AG09309 (cell line): ENCODE measurements around the gene FAM227A.

ENCODE experiments used
- DNase-seq: peaks from one replicate; pipeline ENCODE4 v3.0.0-alpha.2; 2010; ENCODE audit warnings: low read depth
- H3K4me3 ChIP-seq: 2 replicates; pipeline ENCODE4 v1.5.1; 2011; ENCODE audit warnings: mild to moderate bottlenecking, low read depth, low read length, moderate library complexity; ENCODE audit not compliant: control insufficient read depth
- TF ChIP-seq, protein P1 (sequence below): IDR thresholded peaks from 2 replicates; pipeline ENCODE4 v1.5.1; 2011; ENCODE audit warnings: mild to moderate bottlenecking, low read depth, low read length, inconsistent platforms; ENCODE audit not compliant: insufficient read depth, control insufficient read depth; ENCODE audit errors: missing control alignments

FAM227A gene

GRCh38 chr22:38699143-38699542, 43.0 kb upstream of the FAM227A start:
- TF ChIP-seq, protein P1, sequence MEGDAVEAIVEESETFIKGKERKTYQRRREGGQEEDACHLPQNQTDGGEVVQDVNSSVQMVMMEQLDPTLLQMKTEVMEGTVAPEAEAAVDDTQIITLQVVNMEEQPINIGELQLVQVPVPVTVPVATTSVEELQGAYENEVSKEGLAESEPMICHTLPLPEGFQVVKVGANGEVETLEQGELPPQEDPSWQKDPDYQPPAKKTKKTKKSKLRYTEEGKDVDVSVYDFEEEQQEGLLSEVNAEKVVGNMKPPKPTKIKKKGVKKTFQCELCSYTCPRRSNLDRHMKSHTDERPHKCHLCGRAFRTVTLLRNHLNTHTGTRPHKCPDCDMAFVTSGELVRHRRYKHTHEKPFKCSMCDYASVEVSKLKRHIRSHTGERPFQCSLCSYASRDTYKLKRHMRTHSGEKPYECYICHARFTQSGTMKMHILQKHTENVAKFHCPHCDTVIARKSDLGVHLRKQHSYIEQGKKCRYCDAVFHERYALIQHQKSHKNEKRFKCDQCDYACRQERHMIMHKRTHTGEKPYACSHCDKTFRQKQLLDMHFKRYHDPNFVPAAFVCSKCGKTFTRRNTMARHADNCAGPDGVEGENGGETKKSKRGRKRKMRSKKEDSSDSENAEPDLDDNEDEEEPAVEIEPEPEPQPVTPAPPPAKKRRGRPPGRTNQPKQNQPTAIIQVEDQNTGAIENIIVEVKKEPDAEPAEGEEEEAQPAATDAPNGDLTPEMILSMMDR, result no peak
- DNase-seq, result no peak
- H3K4me3 ChIP-seq, result peak overlapping the region; percentile 50

GRCh38 chr22:38698407-38699094, 42.4 kb upstream of the FAM227A start:
- TF ChIP-seq, protein P1, result no peak
- H3K4me3 ChIP-seq, result peak overlapping the region; percentile 50; the same call in 1 of the 2 replicates
- DNase-seq, result no peak

- DNase-seq, result no peak
- no peak overlapping the region for H3K4me3 ChIP-seq
- TF ChIP-seq, protein P1, result no peak
Measured at GRCh38 chr22:38697425-38698089, 41.4 kb upstream of the FAM227A start.

DNA sequence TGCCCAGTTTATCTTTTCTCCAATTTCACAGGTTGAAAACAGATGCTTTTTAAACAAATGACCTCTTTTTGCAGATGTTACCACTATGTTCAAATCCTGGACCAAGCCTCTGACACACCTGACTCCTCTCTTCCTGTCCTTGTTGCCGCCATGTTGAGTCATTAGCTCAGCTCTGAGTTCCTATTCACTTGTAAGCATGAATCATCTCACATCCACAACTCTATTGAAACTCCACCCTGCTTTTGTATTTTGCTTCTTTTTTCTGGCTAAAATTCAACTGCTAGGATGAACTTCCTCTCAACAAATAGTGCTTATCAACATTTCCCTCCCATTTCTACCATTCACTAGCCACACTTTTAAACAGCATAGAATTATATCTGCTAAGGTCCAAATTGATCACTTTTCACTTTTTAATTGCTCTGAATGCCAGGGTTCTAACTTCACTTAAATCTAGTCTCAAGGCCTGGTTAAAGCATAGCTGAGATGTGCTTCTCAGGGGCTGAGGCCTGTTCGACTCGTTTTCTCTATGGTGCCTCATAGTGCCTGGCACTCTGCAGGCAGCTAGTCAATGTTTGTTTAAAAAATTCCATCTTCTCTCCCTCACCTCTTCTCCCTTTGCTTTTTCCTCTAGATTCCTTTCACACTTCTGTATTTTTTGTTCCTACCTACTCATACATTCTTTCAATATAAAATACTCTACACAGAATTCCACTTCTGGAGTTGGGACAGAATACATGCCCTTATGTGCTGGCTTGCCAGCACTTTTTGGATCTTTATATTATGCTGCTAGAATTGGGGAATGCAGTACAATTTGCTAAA, 40.6 kb upstream of the FAM227A start:
- DNase-seq, result peak; percentile 48
- TF ChIP-seq, protein P1, result no peak
- no peak overlapping the region for H3K4me3 ChIP-seq

- no peak for DNase-seq
- no peak overlapping the region for H3K4me3 ChIP-seq
- TF ChIP-seq, protein P1, result no peak
Measured at GRCh38 chr22:38694940-38695339, 38.7 kb upstream of the FAM227A start.

GRCh38 chr22:38694049-38694448, 37.9 kb upstream of the FAM227A start:
- no peak for DNase-seq
- no peak overlapping the region for H3K4me3 ChIP-seq
- TF ChIP-seq, protein P1, result no peak
